ENCODE results near the gene DAAM2. TPM values are rescaled to one million over a fixed set of nuclear protein-coding genes. Genes with fewer than 3 reads are reported as not detected.

The DAAM2 gene
- 1.7 TPM for polyA plus RNA-seq (2013, experiment 1 of 2)
- 1.9 TPM for polyA plus RNA-seq (2013, experiment 2 of 2)

DNA sequence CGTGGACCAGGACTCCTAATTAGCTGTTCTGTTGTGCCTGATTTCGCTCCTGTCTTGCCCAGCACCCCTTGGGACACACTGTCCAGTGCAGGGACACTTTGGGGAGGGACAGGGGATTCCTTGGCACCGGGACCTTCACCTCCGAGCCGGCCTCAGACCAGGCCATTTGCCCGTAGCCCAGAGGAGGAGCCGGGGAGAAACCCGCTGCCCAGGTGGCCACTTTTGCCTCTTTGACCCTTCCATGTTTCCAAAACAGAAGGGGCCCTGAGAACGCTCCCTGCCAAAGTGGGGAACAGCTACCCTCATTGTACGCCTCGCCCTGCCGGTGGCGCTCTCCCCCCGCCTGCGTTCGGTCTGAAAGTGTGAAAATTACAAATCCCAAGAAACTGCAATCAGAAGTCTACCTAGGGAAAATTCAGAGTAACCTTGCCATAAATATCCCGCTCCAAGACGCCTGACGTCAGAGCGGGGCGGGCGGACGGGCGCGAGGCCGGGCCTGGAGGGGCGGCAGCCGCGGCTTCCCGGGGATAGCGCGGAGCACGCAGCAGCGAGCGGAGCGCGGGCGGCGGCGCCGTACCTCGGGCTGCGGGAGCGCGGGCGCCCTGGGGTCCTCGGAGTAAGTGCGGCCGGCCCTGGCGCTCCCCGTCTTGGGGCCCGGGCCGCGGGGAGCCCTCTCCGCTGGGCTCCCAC lies at the start of gene DAAM2:
Gene DAAM2, plus strand, starts transcription at position 527 of the 690 bp plus-strand sequence. CDS start 63,927 bp downstream, outside the sequence.
- Histone ChIP-seq H3K79me2 (ENCODE audit: control insufficient read depth, insufficient read depth, low read length) (no peaks in the 10 kb centered on the region), H3K4ac (ENCODE audit: low read depth, low read length) (no peak within 1 kb of the TSS), H3K4me3 (ENCODE audit: low read length) (peak within 1 kb of the TSS; percentile 35), H2AK5ac (ENCODE audit: low read length) (no peak within 1 kb of the TSS), H3K9ac (ENCODE audit: low read length) (peak within 1 kb of the TSS; percentile 64), H3K27ac (ENCODE audit: low read depth, low read length) (no peak within 1 kb of the TSS), H3K23ac (ENCODE audit: low read length) (no peak within 1 kb of the TSS), H3K4me2 (ENCODE audit: low read length) (peak within 1 kb of the TSS; percentile 58), H3K4me1 (ENCODE audit: control insufficient read depth, low read depth, low read length) (no peaks in the 10 kb centered on the region), H2BK120ac (ENCODE audit: low read depth, low read length) (no peak within 1 kb of the TSS), H3K79me1 (ENCODE audit: low read length) (no peaks in the 10 kb centered on the region), H3K36me3 (ENCODE audit: control insufficient read depth, insufficient read depth, low read length) (no peaks in the 10 kb centered on the region), H2BK15ac (replicated peaks; ENCODE audit: low read depth) (no peak within 1 kb of the TSS), H4K8ac (ENCODE audit: low read depth, low read length) (no peak within 1 kb of the TSS), H3K56ac (ENCODE audit: low read length) (peak within 1 kb of the TSS; percentile 72), H3K27me3 (ENCODE audit: insufficient read depth, low read length, poor library complexity) (no peaks in the 10 kb centered on the region), H4K5ac (ENCODE audit: low read length) (no peak within 1 kb of the TSS), H2BK5ac (ENCODE audit: low read length) (no peak within 1 kb of the TSS), H3K18ac (ENCODE audit: low read length) (peak within 1 kb of the TSS; percentile 24)
- WGBS (ENCODE audit: extremely low coverage, insufficient coverage, low lambda C conversion rate): no CpG with 5 or more reads among the region's 55 CpGs
- DNase-seq: peak; percentile 42

DNA sequence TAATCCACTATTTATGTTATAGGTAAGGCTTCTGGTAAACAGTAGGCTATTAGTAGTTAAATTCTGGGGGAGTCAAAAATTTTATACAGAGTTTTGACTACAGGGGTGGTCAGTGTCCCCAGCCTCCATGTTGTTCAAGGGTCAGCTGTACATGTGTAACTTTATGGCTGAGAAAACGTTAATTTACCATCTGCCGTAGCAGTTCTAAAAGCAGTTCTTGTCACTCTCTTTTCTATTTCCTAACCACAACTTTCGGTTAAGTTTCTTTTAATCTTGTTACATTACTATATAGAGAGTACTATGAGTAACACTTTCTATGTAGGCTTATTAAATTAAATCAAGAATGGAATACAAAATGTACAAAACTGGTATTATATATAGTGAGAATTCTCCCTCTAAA lies 45.4 kb upstream of the DAAM2 start:
- Histone ChIP-seq H2BK15ac (replicated peaks; ENCODE audit: low read depth) (no peak overlapping the region), H3K56ac (ENCODE audit: low read length) (no peak overlapping the region), H3K23ac (ENCODE audit: low read length) (no peak overlapping the region), H3K18ac (ENCODE audit: low read length) (no peak overlapping the region), H2AK5ac (ENCODE audit: low read length) (no peak overlapping the region), H3K79me2 (ENCODE audit: control insufficient read depth, insufficient read depth, low read length) (no peaks in the 10 kb centered on the region), H3K27ac (ENCODE audit: low read depth, low read length) (no peak overlapping the region), H3K27me3 (ENCODE audit: insufficient read depth, low read length, poor library complexity) (no peaks in the 10 kb centered on the region), H3K4me3 (ENCODE audit: low read length) (no peak overlapping the region), H4K5ac (ENCODE audit: low read length) (no peak overlapping the region), H3K9ac (ENCODE audit: low read length) (no peak overlapping the region), H4K8ac (ENCODE audit: low read depth, low read length) (no peak overlapping the region), H2BK120ac (ENCODE audit: low read depth, low read length) (no peak overlapping the region), H3K4ac (ENCODE audit: low read depth, low read length) (no peak overlapping the region), H3K79me1 (ENCODE audit: low read length) (no peaks in the 10 kb centered on the region), H3K4me2 (ENCODE audit: low read length) (no peak overlapping the region), H3K36me3 (ENCODE audit: control insufficient read depth, insufficient read depth, low read length) (no peaks in the 10 kb centered on the region), H2BK5ac (ENCODE audit: low read length) (no peak overlapping the region), H3K4me1 (ENCODE audit: control insufficient read depth, low read depth, low read length) (no peaks in the 10 kb centered on the region)
- no CpG with 5 or more reads among the region's 3 CpGs for WGBS (ENCODE audit: extremely low coverage, insufficient coverage, low lambda C conversion rate)
- no peak for DNase-seq

DNA sequence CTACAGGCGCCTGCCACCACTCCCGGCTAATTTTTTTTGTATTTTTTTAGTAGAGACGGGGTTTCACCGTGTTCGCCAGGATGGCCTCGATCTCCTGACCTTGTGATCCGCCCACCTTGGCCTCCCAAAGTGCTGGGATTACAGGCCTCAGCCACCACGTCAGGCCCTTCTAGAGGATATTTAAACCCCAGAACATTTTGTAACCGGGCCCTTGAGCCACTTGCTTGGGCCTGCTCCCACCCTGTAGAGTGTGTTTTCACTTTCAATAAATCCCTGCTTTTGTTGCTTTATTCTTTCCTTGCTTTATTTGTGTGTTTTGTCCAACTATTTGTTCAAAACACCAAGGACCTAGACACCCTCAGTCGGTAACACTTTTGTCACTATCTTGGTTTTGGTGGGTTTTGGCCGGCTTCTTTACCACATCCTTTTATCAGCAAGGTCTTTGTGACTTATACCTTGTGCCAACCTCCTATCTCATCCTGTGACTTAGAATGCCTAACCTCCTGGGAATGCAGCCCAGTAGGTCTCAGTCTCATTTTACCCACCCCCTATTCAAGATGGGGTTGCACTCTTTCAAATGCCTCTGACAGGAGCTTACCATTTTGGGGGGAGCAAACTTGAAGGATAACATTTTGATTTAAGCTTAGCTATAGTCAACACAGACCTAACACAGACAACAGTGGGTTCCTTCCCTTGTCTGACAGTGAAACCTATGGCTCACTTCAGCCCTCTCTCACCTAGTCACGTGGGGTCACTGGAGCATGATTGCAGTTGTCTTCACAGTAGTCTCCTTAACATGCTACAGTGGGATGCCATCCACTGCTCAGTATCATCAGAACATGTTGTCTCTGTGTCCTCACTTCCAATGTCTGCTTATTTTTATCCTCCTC lies 39.1 kb upstream of the DAAM2 start:
- Histone ChIP-seq H3K79me2 (ENCODE audit: control insufficient read depth, insufficient read depth, low read length) (no peaks in the 10 kb centered on the region), H3K27ac (ENCODE audit: low read depth, low read length) (no peak overlapping the region), H3K4me1 (ENCODE audit: control insufficient read depth, low read depth, low read length) (no peaks in the 10 kb centered on the region), H3K9ac (ENCODE audit: low read length) (no peak overlapping the region), H3K23ac (ENCODE audit: low read length) (no peak overlapping the region), H3K4me3 (ENCODE audit: low read length) (no peak overlapping the region), H4K8ac (ENCODE audit: low read depth, low read length) (no peak overlapping the region), H3K56ac (ENCODE audit: low read length) (no peak overlapping the region), H2BK15ac (replicated peaks; ENCODE audit: low read depth) (no peak overlapping the region), H3K27me3 (ENCODE audit: insufficient read depth, low read length, poor library complexity) (no peaks in the 10 kb centered on the region), H2BK5ac (ENCODE audit: low read length) (no peak overlapping the region), H3K4ac (ENCODE audit: low read depth, low read length) (no peak overlapping the region), H3K79me1 (ENCODE audit: low read length) (no peaks in the 10 kb centered on the region), H3K4me2 (ENCODE audit: low read length) (no peak overlapping the region), H2AK5ac (ENCODE audit: low read length) (no peak overlapping the region), H3K36me3 (ENCODE audit: control insufficient read depth, insufficient read depth, low read length) (no peaks in the 10 kb centered on the region), H2BK120ac (ENCODE audit: low read depth, low read length) (no peak overlapping the region), H3K18ac (ENCODE audit: low read length) (no peak overlapping the region), H4K5ac (ENCODE audit: low read length) (no peak overlapping the region)
- no peak for DNase-seq
- WGBS (ENCODE audit: extremely low coverage, insufficient coverage, low lambda C conversion rate): no CpG with 5 or more reads among the region's 12 CpGs

DNA sequence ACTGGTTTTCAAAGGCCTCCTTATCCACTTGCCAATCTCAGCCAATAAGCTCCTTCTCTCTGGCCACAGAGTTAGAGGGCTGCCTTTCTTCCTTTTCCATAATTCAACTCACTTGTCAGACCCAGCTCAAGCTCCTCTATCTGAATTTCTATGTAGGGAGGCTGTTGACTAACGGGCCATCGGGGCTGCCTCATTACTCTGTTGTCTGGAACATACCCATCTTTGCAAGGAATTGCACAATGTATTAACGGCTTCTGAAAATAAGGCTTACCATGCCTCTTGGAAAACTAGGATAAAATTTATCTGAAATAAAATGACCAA lies 38.5 kb upstream of the DAAM2 start:
- H3K4me2 ChIP-seq (ENCODE audit: low read length): no peak overlapping the region
- no peak for DNase-seq
- no peaks in the 10 kb centered on the region for H3K79me2 ChIP-seq (ENCODE audit: control insufficient read depth, insufficient read depth, low read length)
- H3K79me1 ChIP-seq (ENCODE audit: low read length): no peaks in the 10 kb centered on the region
- H3K27me3 ChIP-seq (ENCODE audit: insufficient read depth, low read length, poor library complexity): no peaks in the 10 kb centered on the region
- H2AK5ac ChIP-seq (ENCODE audit: low read length): no peak overlapping the region
- H2BK5ac ChIP-seq (ENCODE audit: low read length): no peak overlapping the region
- H4K5ac ChIP-seq (ENCODE audit: low read length): no peak overlapping the region
- no peaks in the 10 kb centered on the region for H3K36me3 ChIP-seq (ENCODE audit: control insufficient read depth, insufficient read depth, low read length)
- no peak overlapping the region for H2BK15ac ChIP-seq (replicated peaks; ENCODE audit: low read depth)
- no peaks in the 10 kb centered on the region for H3K4me1 ChIP-seq (ENCODE audit: control insufficient read depth, low read depth, low read length)
- H4K8ac ChIP-seq (ENCODE audit: low read depth, low read length): no peak overlapping the region
- H3K9ac ChIP-seq (ENCODE audit: low read length): no peak overlapping the region
- H3K18ac ChIP-seq (ENCODE audit: low read length): no peak overlapping the region
- H2BK120ac ChIP-seq (ENCODE audit: low read depth, low read length): no peak overlapping the region
- H3K23ac ChIP-seq (ENCODE audit: low read length): no peak overlapping the region
- H3K27ac ChIP-seq (ENCODE audit: low read depth, low read length): no peak overlapping the region
- WGBS (ENCODE audit: extremely low coverage, insufficient coverage, low lambda C conversion rate): no CpG with 5 or more reads among the region's 3 CpGs
- H3K4ac ChIP-seq (ENCODE audit: low read depth, low read length): no peak overlapping the region
- no peak overlapping the region for H3K56ac ChIP-seq (ENCODE audit: low read length)
- H3K4me3 ChIP-seq (ENCODE audit: low read length): no peak overlapping the region

DNA sequence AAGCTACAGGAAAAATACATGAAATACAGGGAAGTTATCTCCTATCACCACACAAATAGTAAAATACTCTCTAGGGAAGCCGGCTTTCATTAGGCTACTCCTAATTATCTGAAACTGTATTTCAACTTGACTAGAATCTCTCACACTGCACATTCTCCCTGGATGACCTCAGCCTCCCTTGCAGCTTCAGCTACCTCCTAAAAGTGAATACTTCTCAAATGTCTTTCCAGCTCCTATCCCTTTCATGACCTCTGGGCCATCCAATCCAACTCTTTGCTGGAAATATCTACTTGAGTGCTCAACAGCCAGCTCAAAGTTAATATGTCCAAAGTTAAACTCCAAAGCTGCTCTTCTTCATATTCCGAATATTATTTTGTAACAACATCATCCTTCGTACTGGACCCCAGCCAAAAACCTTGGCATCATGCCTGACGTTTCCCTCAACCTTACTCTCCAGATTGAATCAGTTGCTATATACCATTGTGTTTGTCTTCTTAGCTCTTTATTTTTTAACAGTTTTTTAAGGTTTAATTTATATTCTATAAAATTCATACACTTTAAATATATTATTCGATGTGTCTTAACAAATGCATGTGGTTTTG lies 37.6 kb upstream of the DAAM2 start:
- H3K79me1 ChIP-seq (ENCODE audit: low read length): no peaks in the 10 kb centered on the region
- no peak overlapping the region for H3K27ac ChIP-seq (ENCODE audit: low read depth, low read length)
- no peak overlapping the region for H4K5ac ChIP-seq (ENCODE audit: low read length)
- H4K8ac ChIP-seq (ENCODE audit: low read depth, low read length): no peak overlapping the region
- no peak overlapping the region for H3K4ac ChIP-seq (ENCODE audit: low read depth, low read length)
- no peaks in the 10 kb centered on the region for H3K79me2 ChIP-seq (ENCODE audit: control insufficient read depth, insufficient read depth, low read length)
- no peak overlapping the region for H3K23ac ChIP-seq (ENCODE audit: low read length)
- no peaks in the 10 kb centered on the region for H3K4me1 ChIP-seq (ENCODE audit: control insufficient read depth, low read depth, low read length)
- H3K27me3 ChIP-seq (ENCODE audit: insufficient read depth, low read length, poor library complexity): no peaks in the 10 kb centered on the region
- H2BK120ac ChIP-seq (ENCODE audit: low read depth, low read length): no peak overlapping the region
- H3K4me2 ChIP-seq (ENCODE audit: low read length): no peak overlapping the region
- H3K56ac ChIP-seq (ENCODE audit: low read length): no peak overlapping the region
- no peak for DNase-seq
- no peak overlapping the region for H2AK5ac ChIP-seq (ENCODE audit: low read length)
- no peak overlapping the region for H3K9ac ChIP-seq (ENCODE audit: low read length)
- no peak overlapping the region for H2BK5ac ChIP-seq (ENCODE audit: low read length)
- H3K36me3 ChIP-seq (ENCODE audit: control insufficient read depth, insufficient read depth, low read length): no peaks in the 10 kb centered on the region
- no peak overlapping the region for H2BK15ac ChIP-seq (replicated peaks; ENCODE audit: low read depth)
- WGBS (ENCODE audit: extremely low coverage, insufficient coverage, low lambda C conversion rate): 100% methylated on average over 1 of the region's 5 CpGs
- H3K18ac ChIP-seq (ENCODE audit: low read length): no peak overlapping the region
- no peak overlapping the region for H3K4me3 ChIP-seq (ENCODE audit: low read length)
